ENCODE results near the gene VSNL1. TPM values are rescaled to one million over a fixed set of nuclear protein-coding genes. Genes with fewer than 3 reads are reported as not detected.

VSNL1 gene
- total and polyA plus RNA-seq, 2 experiments from 2014 or later: 102 to 112 TPM

DNA sequence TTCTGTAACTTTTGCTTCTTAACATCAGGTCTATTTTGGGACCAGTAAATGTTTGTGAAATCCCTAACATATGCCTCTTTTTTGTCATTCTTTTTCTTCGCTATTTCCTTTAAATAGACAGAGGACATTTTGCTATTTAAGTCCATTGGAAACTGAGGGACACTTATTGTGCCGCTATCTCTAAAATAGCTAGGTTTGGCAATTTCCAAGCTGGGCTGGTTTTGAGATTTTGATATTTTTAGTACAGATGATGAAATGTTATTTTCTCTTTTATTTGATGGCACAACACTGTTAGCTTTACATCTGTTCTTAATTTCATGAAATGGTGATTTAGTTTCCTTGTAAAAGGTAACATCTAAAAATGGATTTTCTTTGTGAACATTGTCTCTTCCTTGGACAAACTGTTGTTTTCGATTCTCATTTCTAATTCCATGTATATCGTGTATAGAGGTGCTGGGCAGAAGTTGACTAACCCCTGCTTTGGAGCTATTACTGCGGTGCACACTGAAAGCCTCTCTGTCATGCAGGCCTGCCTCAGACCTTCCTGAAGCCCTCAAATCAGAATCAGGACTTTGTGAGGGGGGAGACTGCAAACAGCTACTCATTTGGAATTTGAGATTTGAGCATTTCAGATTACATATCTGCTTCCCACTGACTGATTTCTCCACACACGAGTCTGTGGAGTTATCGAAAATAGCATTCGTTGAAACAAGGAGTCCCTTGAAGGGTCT is 22.9 kb upstream of the VSNL1 start:
- Histone ChIP-seq H3K27me3 (ENCODE audit: insufficient read depth) (no peaks in the 10 kb centered on the region), H3K9me2 (ENCODE audit: insufficient read depth) (no peaks in the 10 kb centered on the region), H3K4me1 (ENCODE audit: insufficient read depth) (peaks cover 35% of the 10 kb centered on the region), H3K79me2 (replicated peaks; ENCODE audit: insufficient read depth) (no peaks in the 10 kb centered on the region), H3F3A (replicated peaks; ENCODE audit: low read depth) (no peaks in the 10 kb centered on the region), H3K4me2 (peak overlapping the region; percentile 82), H4K20me1 (replicated peaks; ENCODE audit: insufficient read depth) (no peaks in the 10 kb centered on the region), H3K4me3 (peak overlapping the region; percentile 61), H3K36me3 (ENCODE audit: insufficient read depth) (no peaks in the 10 kb centered on the region), H2AFZ (peak overlapping the region; percentile 91), H3K27ac (ENCODE audit: low read depth) (no peak overlapping the region)
- Mint-ChIP-seq H3K36me3 (ENCODE audit: low read depth) (no peaks in the 10 kb centered on the region), H3K9me3 (no peaks in the 10 kb centered on the region), H3K4me3 (peak overlapping the region; percentile 79), H3K27me3 (ENCODE audit: insufficient read depth, low read depth, poor library complexity) (peaks cover 3% of the 10 kb centered on the region), H3K27ac (no peak overlapping the region; the same call in 1 of the 2 replicates), H3K4me1 (peaks cover 44% of the 10 kb centered on the region)
- DNase-seq (ENCODE audit: low spot score): peak; percentile 39
- peak; percentile 70 for ATAC-seq
- TF ChIP-seq EZH2phosphoT487 (IDR thresholded peaks at IDR 0.05; ENCODE audit: unreplicated experiment) (no peak), JUNB (IDR thresholded peaks at IDR 0.05; ENCODE audit: unreplicated experiment) (no peak), EZH2 (IDR thresholded peaks at IDR 0.05; ENCODE audit: low read depth, unreplicated experiment) (no peak), CREB1 (CRISPR knock-in tag; IDR thresholded peaks at IDR 0.05; ENCODE audit: low read depth) (no peak), ZNF114 (CRISPR knock-in tag; IDR thresholded peaks at IDR 0.05) (no peak), ZNF331 (CRISPR knock-in tag; IDR thresholded peaks at IDR 0.05; ENCODE audit: low read depth) (no peak), POLR2AphosphoS5 (IDR thresholded peaks at IDR 0.05; ENCODE audit: low read depth) (no peak), NANOG (IDR thresholded peaks at IDR 0.05; ENCODE audit: borderline replicate concordance) (no peak), STAT1 (IDR thresholded peaks at IDR 0.05; ENCODE audit: unreplicated experiment) (no peak)
- TF ChIP-seq, protein P1, sequence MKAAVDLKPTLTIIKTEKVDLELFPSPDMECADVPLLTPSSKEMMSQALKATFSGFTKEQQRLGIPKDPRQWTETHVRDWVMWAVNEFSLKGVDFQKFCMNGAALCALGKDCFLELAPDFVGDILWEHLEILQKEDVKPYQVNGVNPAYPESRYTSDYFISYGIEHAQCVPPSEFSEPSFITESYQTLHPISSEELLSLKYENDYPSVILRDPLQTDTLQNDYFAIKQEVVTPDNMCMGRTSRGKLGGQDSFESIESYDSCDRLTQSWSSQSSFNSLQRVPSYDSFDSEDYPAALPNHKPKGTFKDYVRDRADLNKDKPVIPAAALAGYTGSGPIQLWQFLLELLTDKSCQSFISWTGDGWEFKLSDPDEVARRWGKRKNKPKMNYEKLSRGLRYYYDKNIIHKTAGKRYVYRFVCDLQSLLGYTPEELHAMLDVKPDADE (IDR thresholded peaks at IDR 0.05): no peak
- TF ChIP-seq, protein P2, sequence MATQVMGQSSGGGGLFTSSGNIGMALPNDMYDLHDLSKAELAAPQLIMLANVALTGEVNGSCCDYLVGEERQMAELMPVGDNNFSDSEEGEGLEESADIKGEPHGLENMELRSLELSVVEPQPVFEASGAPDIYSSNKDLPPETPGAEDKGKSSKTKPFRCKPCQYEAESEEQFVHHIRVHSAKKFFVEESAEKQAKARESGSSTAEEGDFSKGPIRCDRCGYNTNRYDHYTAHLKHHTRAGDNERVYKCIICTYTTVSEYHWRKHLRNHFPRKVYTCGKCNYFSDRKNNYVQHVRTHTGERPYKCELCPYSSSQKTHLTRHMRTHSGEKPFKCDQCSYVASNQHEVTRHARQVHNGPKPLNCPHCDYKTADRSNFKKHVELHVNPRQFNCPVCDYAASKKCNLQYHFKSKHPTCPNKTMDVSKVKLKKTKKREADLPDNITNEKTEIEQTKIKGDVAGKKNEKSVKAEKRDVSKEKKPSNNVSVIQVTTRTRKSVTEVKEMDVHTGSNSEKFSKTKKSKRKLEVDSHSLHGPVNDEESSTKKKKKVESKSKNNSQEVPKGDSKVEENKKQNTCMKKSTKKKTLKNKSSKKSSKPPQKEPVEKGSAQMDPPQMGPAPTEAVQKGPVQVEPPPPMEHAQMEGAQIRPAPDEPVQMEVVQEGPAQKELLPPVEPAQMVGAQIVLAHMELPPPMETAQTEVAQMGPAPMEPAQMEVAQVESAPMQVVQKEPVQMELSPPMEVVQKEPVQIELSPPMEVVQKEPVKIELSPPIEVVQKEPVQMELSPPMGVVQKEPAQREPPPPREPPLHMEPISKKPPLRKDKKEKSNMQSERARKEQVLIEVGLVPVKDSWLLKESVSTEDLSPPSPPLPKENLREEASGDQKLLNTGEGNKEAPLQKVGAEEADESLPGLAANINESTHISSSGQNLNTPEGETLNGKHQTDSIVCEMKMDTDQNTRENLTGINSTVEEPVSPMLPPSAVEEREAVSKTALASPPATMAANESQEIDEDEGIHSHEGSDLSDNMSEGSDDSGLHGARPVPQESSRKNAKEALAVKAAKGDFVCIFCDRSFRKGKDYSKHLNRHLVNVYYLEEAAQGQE (IDR thresholded peaks at IDR 0.05; ENCODE audit: unreplicated experiment): no peak
- TF ChIP-seq, protein P3, sequence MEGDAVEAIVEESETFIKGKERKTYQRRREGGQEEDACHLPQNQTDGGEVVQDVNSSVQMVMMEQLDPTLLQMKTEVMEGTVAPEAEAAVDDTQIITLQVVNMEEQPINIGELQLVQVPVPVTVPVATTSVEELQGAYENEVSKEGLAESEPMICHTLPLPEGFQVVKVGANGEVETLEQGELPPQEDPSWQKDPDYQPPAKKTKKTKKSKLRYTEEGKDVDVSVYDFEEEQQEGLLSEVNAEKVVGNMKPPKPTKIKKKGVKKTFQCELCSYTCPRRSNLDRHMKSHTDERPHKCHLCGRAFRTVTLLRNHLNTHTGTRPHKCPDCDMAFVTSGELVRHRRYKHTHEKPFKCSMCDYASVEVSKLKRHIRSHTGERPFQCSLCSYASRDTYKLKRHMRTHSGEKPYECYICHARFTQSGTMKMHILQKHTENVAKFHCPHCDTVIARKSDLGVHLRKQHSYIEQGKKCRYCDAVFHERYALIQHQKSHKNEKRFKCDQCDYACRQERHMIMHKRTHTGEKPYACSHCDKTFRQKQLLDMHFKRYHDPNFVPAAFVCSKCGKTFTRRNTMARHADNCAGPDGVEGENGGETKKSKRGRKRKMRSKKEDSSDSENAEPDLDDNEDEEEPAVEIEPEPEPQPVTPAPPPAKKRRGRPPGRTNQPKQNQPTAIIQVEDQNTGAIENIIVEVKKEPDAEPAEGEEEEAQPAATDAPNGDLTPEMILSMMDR (conservative IDR thresholded peaks at IDR 0.05; ENCODE audit: low read depth in 2 of 2): no peak
- TF ChIP-seq, protein P4, sequence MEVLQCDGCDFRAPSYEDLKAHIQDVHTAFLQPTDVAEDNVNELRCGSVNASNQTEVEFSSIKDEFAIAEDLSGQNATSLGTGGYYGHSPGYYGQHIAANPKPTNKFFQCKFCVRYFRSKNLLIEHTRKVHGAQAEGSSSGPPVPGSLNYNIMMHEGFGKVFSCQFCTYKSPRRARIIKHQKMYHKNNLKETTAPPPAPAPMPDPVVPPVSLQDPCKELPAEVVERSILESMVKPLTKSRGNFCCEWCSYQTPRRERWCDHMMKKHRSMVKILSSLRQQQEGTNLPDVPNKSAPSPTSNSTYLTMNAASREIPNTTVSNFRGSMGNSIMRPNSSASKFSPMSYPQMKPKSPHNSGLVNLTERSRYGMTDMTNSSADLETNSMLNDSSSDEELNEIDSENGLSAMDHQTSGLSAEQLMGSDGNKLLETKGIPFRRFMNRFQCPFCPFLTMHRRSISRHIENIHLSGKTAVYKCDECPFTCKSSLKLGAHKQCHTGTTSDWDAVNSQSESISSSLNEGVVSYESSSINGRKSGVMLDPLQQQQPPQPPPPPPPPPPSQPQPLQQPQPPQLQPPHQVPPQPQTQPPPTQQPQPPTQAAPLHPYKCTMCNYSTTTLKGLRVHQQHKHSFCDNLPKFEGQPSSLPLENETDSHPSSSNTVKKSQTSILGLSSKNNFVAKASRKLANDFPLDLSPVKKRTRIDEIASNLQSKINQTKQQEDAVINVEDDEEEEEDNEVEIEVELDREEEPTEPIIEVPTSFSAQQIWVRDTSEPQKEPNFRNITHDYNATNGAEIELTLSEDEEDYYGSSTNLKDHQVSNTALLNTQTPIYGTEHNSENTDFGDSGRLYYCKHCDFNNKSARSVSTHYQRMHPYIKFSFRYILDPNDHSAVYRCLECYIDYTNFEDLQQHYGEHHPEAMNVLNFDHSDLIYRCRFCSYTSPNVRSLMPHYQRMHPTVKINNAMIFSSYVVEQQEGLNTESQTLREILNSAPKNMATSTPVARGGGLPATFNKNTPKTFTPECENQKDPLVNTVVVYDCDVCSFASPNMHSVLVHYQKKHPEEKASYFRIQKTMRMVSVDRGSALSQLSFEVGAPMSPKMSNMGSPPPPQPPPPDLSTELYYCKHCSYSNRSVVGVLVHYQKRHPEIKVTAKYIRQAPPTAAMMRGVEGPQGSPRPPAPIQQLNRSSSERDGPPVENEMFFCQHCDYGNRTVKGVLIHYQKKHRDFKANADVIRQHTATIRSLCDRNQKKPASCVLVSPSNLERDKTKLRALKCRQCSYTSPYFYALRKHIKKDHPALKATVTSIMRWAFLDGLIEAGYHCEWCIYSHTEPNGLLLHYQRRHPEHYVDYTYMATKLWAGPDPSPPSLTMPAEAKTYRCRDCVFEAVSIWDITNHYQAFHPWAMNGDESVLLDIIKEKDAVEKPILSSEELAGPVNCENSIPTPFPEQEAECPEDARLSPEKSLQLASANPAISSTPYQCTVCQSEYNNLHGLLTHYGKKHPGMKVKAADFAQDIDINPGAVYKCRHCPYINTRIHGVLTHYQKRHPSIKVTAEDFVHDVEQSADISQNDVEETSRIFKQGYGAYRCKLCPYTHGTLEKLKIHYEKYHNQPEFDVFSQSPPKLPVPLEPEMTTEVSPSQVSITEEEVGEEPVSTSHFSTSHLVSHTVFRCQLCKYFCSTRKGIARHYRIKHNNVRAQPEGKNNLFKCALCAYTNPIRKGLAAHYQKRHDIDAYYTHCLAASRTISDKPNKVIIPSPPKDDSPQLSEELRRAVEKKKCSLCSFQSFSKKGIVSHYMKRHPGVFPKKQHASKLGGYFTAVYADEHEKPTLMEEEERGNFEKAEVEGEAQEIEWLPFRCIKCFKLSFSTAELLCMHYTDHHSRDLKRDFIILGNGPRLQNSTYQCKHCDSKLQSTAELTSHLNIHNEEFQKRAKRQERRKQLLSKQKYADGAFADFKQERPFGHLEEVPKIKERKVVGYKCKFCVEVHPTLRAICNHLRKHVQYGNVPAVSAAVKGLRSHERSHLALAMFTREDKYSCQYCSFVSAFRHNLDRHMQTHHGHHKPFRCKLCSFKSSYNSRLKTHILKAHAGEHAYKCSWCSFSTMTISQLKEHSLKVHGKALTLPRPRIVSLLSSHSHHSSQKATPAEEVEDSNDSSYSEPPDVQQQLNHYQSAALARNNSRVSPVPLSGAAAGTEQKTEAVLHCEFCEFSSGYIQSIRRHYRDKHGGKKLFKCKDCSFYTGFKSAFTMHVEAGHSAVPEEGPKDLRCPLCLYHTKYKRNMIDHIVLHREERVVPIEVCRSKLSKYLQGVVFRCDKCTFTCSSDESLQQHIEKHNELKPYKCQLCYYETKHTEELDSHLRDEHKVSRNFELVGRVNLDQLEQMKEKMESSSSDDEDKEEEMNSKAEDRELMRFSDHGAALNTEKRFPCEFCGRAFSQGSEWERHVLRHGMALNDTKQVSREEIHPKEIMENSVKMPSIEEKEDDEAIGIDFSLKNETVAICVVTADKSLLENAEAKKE (CRISPR knock-in tag; IDR thresholded peaks at IDR 0.05): no peak

Measured in GM23338 (cell line).